HG03060 (cell line): ENCODE data around the gene SLC6A19.

Source experiments
- ATAC-seq: cut with Tn5 transposase; IDR thresholded peaks from one replicate; pipeline ENCODE4 v1.9.1; 2021; ENCODE audit warnings: low read depth, moderate number of reproducible peaks; ENCODE audit not compliant: unreplicated experiment

SLC6A19 gene

DNA sequence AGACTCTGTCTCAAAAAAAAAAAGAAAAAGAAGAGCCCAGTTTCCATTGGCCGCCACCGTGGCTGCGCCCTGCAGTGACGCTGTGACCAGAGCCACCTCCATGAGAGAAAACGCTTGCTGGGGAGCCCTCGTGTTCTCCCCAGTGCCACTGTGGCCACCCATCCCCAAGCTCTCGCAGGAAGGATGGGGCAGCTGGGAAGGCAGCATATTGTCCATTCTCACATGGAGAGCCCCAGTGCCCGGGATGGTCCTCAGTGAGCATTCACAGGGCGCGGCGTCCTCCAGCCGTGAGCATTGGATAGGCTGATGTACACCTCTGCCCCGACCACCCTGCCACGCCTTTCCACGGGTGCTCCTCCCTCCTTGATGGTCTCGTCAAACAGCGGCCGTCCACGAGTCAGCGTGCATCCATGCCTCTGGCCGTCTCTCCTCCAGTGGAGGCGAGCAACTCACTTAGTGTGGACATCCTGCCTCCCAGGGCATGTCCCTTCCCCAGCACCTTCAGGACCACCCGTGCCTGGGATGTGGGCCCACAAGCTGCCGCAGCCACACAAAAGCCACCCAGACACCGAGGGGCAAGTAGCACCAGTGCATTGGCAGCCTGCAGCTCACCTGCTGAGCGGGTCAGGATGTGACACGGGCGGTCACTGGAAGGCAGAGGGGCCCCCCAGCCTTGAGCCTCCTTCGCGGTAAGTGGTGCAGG, 23.4 kb upstream of the SLC6A19 start:
- ATAC-seq, result no peak

DNA sequence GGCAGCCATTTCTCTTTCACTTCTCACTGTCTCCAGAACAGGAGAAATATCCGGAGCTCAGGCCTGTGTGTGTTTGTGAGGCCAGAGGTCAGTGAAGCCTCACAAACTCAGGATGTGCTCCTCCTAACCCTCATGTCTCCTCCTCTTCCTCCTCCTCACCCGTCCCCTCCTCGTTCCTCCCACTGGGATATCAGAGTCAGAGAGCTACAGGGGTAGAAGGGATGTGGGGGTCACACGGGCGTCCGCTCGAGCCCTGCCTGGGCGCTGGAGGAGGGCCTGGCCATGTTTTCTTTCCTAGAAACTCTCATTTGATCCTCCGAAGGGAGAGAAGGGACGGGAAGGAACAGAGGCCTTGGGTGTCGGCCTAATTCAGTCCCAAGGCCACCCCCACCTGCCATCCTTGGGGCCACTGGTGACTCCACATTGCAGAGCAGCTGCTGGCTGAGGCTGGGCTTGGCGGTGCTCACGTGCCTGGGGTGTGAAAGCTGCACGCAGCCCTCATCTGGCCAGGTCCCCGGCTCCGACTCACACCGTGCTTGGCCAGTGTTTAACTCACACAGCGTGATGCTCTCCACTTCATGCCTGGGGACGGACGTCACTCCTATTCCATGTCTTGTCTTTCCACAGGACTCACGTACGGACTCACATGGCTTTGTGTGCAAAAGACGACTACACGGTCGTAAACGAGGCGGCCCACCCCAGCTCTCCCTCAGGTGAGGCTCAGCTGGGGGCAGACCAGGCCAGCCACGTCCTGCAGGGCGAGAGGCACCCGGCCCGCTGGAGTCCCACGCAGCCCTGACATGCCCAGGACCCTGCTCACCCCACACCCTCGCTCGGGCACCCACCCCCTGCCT, 22.6 kb upstream of the SLC6A19 start:
- ATAC-seq, result no peak

DNA sequence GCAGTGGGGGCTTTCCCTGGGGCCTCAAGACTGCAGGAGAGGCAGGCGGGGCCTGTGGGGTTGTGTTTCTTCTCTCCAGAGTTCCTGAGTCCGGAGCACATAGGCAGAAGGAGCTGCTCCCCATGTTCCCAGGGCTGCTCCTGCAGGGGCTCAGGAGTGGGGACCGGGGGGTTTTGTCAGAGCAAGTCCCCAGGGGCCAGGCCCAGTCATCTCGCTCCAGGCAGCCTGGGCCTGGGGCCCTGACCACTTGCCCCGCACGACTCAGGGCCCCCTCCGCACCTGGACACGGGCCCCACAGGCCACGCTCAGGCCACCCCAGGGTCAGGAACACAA, 22.0 kb upstream of the SLC6A19 start:
- ATAC-seq, result no peak

DNA sequence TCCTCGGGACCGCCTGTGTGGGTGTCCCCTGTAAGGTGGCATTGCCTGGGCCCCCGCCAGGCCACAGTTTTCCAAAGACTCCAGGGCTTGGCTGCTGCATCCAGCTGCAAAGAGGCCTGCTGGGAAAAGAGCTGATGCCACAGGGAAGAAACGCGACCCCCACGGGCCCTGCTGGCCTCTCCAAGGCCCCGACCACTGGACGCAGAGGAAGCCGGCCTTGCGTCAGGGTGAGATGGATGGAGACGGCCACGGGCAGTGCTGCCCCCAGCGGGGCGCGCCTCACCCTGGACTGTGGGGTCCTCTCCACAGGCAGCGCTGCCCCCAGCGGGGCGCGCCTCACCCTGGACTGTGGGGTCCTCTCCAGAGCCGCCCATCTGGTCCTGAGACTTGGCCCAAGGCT, 21.3 kb upstream of the SLC6A19 start:
- ATAC-seq, result no peak

DNA sequence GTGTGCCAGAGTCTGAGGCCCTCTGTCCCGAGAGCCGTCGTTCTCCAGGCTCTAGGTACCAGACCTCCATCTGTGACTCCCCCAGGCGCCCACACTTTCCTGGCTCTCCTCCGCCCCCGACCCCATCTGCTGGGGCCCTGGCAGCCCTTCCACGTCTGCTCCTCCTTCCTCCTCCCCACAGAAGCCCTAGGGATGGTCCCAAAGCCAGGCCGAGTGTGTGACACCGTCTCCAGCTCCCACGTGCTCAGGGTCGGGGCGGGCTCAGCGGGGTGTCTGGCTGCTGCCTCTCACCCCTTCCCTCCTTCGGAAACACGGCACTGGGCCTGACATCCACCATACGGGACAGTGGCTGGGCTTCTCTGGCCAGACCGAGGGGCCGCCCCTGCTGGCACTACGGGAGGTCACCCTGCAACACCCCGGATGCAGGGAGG, 20.5 kb upstream of the SLC6A19 start:
- ATAC-seq, result no peak

DNA sequence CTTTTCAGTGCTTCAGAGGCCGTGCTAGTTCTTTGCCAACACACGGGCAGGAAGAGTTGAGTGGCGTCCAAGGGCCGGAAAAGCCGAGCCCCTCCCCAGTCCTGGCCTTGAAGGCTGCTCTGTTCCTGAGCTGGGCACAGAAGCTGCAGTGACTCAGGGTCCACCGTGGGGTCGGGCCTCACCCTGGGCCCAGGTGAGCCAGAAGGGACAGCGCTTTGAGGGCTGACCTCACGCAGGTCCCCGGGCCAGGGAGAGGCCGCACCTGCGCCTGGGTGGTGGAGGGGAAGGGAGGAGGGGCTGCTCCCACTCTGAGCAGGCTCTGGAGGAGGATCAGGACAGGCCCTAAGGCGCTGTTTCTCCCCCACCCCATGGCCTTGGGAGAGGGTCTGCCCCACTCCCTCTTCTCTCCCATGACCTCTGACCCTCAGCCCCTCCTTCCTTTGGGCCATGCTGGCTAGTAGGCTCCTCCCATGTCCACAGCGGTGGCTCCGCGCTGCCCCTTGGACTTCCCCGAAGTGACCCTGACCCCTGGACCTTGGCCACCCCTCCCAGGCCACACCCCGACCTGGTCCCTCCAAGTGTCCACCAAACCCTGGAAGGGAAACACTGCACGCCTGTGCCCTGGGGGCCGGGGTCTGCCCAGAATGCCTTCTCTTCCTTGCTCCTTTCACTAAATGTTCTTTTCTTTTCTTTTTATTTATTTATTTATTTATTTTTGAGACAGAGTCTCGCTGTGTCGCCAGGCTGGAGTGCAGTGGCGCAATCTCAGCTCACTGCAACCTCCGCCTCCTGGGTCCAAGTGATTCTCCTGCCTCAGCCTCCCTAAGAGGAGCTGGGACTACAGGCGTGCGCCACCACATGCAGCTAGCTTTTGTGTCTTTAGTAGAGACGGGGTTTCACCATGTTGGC, 19.7 kb upstream of the SLC6A19 start:
- ATAC-seq, result no peak

DNA sequence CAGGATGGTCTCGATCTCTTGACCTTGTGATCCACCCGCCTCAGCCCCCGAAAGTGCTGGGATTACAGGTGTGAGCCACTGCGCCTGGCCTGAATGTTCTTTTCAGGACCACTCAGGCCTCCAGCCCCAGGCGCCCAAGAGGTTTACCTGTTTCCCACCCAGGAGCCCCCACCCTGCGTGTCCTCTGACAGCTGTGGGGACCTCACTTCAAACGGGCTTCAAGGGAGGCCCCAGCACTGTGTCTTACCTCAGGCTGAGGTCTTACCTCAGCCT, 19.1 kb upstream of the SLC6A19 start:
- ATAC-seq, result no peak

DNA sequence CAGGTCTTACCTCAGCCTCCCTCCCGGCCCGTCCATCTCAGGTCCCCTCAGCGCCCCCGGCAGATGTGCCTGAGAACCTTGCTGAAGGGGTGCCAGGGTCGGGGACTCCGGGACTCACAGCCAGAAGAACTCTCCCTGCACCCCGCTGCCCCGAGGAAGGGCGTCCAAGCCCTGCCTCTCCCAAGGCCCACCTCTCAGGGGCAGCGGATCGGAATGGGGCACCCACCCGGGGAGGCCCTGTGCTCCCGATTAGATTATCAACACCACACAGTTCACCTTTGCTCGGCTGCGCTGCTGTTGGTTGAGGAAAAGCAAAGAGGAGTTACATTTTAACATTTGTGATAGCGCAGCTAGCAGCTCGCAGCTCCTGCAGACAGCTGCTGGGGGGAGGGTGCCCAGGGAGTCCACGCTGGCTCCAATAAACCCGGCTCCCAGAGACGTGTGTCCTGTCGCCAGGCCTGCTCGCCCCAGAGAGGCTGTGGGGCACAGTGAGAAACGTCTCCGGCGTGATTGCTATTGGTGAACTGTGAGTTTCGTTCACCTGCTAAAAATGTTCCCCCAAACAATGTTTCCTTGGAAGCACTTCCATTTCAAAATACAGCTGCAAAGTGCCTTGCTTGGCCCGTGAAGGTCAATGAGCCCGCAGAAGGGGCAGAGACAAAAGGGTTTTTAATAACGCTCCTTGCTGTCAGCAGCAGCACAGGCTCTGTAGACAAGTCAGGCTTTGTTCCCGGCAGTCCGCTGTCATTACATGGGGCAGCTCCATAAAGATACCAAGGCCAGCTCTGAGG, 18.6 kb upstream of the SLC6A19 start:
- no peak for ATAC-seq

DNA sequence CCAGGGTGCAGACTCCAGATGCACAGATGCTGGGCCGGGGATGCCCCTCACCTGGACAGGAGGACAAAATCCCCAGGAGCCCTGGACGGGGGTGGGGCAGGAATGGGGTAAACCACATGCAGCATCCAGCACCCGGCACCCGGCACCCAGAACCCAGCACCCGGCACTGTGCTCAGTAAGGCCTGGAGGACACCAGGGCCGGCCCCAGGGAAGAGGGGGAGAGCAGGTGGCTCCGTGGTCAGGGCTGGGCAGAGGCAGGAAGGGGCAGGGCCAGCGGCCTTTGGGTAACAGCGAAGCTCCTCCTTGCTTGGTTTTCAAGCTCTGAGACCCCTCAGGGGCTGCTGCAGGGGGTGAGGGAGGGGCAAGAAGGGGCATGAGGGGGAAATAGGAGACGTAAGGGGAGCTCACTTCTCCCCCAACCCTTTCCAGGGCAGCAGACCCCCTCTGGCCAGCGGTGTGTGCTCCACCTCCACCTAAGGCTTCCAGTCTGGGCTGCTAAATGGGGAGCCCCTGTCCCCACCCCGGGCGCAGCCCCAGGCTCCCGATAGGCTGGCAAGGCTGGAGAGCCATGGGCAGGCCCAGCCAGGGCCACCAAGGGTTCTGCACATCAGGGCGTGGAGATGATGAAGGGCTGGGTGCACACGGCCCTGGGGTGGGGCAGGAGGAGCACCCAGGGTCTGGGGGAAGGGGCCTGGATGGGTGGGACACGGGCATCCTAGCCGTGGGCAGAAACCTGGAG, 17.8 kb upstream of the SLC6A19 start:
- no peak for ATAC-seq

DNA sequence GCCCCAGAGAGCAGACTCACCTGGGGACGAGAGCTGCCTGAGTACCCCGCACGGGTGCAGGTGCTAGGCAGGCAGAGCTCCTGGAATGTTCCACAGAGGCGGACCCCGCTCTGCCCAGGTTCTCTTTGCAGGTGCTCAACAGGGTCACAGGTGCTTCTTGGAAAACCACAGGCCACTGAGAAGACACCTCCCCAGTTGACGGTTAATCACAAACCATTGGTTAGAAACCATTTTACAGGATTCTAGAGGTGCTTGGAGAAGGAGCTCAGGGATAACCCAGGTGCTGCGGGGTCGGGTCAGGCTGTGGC, 17.3 kb upstream of the SLC6A19 start:
- no peak for ATAC-seq

DNA sequence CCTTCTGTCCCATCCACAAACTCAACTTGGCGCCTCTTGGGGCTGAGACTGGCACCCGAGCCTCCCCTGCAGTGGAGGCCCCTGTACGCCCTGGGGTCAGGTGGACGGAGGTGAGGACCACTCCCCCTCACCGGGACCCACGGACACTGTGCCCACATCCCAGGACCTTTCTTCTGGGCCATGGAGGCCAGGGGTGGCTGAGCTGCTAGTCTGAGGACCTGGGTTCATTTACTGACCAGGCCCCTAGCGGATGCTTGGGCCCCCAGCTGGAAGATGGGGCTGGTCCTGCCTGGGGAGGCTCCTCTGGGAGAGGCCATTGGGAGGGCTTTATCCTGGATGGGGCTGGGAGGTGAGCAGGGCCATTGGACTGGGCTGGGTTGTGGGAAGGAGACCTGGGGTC, 16.9 kb upstream of the SLC6A19 start:
- ATAC-seq, result no peak

DNA sequence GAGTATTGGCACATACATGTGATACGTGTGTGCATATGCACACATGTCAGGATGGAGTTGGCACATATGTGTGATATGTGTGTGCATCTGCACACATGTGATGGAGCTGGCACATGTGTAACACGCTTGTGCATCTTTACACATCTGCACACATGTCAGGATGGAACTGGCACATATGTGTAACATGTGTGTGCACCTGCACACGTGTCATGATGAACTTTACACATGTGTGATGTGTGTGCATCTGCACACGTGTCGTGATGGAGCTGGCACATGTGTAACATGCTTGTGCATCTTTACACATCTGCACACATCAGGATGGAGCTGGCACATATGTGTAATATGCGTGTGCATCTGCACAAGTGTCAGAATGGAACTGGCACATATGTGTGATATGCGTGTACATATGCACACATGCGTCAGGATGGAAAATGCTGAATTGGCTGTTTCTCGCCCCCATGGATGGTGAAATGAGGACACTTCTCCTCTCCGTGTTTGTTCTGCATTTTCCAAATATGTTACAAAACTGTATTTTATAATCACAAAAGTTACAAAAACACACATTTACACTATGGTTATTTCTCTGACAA, 16.3 kb upstream of the SLC6A19 start:
- no peak for ATAC-seq

DNA sequence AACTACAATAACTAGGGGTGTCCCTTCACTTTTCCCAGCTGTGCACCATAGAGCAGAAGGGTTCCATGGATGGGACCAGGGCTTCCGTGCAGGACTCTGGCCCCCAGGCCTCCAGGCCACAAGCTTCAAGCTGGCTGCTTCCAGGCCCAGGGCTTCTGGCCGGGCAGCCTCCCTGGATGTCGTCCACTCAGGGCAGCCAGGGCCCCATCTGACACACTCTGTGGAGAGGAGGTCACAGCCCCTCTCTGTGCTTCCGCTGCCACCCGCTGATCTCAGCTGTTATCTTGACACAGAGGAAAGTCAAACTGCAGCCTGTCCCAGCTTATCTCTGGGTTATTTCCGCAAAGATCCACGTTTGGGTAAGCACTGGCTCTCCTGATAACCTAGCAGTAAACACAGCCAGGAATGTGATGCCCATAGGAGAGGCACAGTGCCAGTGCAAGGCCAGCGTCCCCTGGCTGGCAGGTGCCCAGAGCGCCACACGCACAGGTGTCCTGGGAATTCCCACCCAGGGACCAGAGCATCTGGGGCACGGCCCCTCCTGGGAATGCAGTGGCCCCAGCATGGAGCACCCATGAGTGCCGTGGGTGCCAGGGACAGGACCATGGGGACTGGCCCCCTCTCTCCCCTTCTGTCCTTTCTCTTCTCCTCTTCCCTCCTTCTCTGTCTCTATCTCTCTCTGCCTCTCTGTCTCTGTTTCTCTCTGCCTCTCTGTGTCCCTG, 15.6 kb upstream of the SLC6A19 start:
- ATAC-seq, result no peak

DNA sequence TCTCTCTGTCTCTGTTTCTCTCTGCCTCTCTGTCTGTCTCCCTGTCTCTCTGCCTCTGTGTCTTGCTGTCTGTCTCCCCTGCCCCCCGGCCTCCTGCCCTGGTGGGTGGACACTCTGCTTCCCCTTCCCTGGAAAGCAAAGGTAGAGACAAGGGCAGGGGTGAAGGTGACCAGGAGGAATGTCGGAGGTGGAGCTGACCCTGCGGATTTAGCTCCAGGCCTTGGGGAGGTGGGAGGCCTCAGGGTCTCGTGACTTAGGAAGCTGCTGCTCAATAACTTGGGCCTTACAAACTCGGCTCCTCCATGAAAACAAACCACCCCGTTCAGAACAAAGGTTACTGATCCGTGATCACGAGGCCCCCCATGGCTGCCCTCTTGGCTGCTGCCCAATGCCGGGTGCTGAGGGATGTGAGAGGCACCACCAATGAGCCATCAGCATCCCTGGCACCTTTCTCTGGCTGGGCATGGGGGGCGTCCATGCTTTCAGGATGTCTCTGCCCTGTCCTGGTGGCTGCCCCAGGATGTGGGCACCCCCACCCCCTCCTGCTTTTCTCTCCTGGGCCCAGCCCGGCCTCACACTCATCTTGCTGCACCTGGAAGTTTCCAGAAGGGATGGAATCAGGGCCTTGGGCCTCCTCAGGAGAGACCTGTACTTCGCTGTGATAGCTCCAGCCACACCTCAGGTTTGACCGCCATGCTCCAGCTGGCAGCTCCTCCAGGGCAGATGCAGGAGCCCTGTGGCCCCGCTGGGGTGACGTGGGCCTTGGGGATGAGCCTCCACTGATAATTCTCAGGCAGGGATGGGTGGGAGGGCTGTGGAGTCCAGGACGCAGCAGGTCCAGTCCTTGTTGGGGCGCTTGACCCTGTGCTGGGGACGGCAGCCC, 14.8 kb upstream of the SLC6A19 start:
- ATAC-seq, result no peak

DNA sequence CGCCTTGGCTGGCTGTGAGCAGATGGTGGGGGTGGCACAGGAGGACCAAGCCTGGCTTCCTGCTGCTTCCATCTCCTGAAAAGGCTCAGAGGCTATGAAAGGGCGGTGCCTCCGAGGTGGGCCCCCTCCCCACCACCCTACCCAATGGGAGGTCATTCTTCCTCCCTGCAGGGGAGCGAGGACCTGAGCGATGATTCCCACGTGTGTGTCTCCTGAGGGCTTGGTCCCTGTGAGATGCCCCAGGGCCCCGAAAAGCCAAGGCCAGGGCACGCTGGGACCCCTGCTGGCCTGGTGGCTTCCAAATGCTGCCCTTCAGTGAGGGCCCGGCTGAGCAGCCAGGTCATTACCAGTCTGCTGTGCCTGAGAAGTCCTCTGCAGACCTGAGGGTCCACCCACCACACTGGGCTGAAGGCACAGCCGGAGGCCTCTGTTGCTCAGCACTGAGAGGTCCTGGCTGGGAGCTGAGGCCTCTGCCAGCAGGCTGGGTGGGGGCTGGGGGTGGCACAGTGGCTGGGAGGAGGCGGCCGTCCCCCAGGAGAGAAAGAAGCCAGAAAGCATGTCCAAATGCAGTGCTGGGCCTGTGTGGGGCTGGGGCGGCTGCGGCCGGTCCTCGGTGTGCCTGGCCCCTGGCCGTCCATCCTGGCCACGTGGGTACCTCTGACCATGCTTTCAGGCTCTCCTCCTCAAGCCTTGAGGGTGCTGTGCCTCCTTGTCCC, 14.0 kb upstream of the SLC6A19 start:
- ATAC-seq, result no peak

DNA sequence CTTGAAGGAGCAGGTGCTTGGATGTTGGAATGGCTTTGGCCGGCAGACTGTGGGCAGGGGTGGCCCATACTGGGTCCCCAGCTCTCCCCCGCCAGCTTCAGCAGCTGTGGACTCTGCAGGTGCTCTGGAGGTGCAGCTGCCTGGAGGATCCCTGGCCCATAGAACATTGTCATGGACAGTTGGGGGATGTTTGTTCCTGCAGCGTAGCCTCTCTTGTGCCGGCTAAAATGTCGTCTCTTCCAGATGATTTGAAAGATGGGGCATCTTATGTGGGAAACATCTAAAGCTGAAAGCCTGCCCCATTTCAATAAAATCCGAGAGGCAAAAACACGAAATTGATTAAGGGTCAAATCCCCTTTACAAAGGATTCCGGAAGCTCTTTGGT, 13.5 kb upstream of the SLC6A19 start:
- ATAC-seq, result no peak

DNA sequence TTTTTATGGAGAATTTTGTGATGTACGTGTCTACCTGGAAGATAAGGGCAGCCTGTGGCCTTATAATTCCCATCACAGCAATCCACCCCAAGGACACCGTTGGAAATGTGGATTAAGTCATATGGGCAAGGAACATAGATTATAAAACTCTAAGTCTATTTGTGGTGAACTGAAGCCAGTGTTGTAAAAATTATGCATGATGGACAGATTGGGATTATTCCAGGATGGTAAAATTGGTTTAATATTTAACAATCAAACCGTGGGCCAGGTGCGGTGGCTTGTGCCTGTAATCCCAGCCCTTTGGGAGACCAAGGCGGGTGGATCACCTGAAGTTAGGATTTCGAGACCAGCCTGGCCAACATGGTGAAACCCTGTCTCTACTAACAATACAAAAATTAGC, 12.9 kb upstream of the SLC6A19 start:
- no peak for ATAC-seq

DNA sequence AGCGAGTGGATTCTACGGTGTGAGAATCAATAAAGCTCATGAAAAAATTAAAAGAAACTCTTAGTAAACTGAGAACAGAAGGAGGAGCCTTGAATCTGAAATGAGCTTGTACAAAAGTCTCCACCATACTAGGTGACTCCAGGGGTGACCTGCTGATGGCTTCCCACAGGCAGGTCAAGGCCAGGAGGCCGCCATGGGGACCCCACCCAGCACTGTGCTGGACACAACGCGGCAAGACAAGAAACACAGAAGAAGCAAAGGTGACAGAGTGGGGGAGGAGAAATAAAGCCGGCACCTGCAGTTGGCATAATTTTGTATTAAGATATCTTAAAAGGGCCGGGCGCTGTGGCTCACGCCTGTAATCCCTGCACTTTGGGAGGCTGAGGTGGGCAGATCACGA, 12.1 kb upstream of the SLC6A19 start:
- ATAC-seq, result no peak
